ENCODE data around the gene PDE4D.

PDE4D gene

DNA sequence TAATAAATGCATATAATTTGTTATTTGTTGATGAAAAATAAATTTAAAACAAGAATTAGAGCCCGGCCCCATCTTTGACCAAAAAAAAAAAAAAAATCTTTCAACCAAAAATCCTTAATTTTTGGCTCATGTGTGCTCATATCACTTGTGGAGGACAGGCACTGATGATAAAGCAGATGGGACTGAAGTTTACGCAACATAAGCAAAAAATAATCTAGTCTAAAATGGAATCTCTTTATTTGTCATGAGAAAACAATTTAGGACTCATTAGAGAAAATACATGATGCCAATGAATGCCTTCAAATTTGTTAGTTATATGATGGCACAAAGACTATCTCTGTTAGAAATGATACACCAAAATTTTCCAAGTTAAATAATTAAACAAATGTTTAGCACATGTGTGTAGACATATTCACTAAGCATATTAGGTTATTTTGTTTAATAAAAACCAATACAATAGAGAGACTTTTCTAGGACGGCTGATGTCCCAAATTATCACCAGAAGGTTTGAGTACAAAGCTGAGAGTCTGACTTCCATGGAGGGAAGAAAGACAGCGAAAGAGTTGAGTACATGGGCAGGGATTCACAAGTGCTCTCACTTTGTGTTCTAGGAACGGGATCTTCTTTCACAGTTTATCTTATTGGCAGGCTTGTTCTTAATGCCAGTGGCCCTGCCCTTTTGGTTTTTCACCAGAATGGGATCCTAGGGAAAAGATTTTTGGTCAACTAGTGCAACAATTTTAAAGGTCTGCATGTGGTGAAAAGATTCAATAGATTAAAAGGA lies 689.2 kb downstream of the PDE4D start:
- no peak for DNase-seq (ENCODE audit: low read depth)

DNA sequence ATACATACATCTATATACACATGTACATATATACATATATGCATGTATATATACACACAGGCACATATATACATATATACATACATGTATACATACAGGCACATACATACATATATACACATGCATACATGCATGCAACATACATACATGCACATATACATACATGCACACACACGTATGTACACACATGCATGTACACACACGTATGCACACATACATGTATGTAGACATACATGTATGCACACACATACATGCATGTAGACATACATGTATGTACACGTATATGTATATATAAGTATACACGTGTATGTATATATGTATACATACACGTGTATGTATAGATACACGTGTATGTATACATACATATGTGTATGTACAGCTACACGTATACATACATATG lies 693.7 kb downstream of the PDE4D start:
- no peak for DNase-seq (ENCODE audit: low read depth)

DNA sequence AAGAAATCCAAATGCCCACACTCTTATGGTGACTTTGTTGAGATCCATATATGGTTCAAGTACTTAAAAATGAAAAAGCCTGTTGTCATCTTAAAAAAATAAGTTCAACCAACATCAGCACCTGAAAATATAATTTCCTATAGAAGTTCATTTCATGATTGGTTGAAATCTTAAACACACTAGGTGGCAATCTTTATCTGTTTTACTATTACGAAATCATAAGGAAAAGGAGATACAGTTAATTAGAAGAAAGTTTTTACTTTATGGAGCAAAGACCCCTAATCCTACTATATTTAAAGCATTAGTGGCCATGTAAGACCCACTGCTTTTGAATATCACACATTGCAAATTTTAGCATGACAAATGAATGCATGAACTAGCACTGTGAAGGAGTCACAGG lies 694.7 kb downstream of the PDE4D start:
- no peak for DNase-seq (ENCODE audit: low read depth)

DNA sequence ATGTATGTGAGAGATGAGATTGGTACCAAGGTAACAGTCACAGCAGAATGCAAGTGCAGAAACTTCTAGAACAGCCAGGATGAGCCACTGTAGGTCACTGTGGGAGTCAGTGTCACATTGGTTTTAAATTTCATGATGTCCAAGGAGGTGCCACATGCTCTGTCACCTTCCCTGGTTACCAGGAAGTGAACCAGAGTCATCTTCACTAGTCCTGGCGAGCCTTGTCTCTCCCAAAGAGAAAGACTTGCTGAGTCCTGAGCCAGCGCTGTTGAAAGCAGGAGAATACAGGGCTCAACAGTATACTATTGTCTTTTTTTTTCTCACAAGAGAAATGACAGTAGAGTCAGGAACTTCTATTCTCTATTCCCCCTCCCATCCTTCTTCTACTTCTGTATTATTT lies 695.2 kb downstream of the PDE4D start:
- DNase-seq (ENCODE audit: low read depth): no peak

DNA sequence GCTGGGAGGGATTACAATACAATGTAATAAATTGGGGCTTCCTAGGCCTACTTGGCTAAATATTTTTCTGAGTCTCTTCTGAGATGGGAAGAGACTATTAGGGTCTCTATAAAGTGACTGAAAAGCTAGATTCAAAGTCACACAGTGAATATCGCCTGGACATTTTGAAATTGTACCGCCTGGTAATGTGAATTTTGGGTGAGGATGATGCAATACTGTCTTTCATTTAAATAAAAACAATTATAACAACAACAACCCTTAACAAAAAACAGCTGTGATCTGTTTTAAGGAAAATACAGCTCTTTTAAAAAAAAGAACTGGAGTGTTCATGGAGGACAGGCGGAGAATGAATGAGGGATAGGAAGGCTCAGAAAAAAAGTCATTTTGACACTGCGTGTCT lies 695.6 kb downstream of the PDE4D start:
- no peak for DNase-seq (ENCODE audit: low read depth)

DNA sequence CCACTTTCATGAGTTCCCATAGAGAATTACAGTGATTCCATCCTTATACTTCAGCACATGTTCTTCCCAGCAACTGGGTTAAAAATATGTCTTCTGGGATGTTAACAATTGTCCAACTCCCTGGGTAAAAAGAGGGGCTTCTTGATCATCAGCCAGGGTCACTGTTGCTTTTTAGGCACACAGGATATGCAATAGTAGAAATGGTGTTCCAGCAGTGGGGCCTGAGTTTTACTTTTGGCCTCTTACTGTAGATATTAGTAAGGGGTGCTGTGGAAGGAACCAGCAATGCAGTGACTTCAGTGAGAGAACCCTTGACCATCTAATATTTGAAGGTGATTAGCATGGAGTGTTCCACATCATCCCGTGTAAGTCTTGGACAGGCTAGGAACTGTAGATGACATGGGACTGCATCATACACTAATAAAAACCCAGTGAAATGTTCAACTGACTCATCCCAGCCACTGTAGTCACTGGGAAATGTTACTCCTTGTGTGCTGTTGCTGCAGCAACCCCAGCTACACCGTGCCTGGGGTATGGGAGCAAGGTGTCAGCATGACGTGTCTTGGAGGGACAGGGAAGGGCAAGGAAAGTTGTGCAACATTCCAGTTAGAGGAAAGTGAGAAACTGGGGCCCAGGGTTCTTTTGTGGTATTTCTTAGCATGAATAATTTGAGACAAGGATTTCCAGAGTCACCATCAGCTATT lies 699.8 kb downstream of the PDE4D start:
- no peak for DNase-seq (ENCODE audit: low read depth)

DNA sequence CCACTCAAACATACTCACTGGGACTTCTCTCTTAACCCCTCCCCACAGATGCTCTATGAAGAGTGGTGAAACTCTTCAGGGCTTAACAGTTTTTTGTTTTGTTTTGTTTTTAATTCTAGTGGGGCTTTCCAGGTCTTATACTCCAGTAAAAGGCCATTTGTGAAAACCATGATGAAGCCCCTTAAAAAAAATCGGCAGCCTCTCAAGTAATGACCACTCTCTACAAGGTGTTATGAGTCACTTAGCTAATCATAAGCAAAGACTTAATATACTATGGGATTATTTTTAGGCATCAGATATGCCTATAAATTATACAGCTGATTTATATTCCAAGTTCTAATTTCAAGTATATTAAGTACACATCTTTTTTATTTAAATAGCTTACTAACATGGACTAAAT lies 702.8 kb downstream of the PDE4D start:
- no peak for DNase-seq (ENCODE audit: low read depth)

DNA sequence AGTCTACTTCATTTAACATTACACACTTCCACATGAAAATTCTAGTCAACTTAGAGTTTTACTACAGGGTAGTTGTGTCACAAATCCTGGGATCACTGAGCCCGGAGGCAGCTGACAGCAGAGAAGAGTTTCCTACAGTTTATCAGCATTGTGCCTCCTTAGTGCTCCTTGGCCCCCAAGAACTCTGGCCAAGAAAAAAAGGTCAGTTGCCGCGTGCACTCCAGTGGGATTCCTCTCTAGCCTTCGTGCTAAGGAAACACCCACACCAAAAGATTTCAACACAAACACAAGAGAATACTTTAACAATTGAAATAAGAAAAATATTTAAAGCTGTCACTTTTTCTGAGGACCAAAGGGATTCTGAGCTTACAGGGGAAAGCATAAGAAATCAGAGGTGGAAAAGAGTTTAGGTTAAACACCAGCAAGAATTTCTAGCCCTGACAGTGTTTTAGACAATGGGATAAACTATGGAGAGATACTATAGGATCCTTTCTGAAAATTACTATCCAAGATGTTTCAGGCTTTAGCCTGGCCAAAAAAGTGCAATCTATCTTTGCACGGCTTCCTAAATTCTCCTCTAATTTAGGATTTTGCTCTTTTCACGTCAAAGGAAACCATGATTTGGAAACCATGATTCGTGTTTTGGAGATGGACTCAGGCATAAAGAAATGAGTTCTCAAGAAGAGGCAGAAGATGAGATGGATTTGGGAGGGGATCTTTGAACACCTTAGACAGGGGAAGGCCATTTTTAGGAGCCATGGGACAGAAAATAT lies 703.9 kb downstream of the PDE4D start:
- no peak for DNase-seq (ENCODE audit: low read depth)

DNA sequence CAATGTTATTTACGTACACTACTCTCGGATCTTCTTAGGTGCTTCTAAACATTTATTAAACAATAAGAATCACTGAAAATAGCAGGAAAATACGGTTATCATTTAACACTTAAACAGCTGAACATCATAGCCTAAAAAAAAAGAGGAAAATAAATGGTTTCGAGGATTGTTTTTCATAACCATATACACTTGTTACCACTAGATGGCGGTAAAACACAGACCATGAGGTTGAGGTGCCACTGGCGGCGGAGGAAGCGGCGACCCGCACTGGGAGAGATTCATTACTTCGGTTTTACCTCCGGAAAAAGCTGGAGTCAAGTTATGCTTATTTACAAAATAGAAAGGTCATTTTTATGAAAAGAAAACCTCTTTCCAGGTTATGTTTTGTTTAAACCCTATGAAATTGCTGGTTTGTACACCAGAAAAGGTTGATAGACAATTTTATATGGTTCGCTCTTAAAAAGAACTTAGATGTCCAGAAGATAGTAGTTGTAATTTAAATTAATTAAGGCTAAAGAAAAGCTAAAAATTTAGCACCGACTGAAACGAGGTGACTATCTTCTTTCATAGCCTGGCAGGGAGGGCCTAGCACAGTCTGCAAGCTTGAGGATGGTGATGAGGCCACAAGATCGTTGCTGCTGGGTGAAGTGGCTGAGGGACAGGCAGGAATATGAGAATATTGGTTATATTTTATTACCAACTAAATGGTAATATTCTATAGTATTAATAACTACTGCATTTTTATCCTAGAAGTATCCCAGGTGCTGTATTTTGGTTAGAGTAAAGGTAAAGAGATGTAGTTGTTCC lies 704.9 kb downstream of the PDE4D start:
- DNase-seq (ENCODE audit: low read depth): peak; percentile 19

DNA sequence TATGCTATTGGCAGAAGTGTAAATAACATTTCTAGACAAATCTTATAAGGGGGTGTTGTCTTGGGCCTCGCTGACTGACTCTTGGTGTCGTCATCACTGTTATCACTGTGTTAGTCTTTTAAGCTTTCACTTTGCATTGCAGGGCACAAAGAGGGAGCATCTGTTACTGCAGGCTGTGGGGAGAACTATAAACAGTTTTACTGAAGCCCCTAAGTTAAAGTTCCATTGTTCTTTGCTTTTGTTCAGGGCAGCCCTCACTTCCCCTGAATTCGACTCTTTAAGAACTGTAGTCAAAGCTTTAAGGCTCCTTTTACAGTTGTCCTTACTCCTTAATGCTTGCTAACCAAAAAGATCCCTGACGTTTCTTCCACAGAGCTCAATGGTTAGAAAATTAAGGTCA lies 705.7 kb downstream of the PDE4D start:
- no peak for DNase-seq (ENCODE audit: low read depth)

DNA sequence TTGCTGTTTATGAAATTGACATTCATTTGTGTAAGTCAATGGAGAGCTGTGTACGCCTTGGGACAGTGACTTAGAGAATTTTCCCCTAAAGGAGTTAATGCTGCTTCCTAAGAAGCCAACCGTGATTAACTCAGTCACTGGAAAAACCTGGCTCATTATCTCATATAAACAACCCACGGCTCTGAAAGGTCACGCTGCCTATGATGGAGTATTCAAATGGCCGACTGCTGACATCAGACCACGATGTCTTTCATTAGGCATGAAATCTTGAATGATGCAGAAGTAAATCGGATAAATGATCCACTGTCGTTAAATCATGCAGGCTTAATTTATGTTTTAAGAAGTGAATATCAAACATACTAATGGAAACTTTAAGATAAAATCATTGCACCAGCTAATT lies 706.9 kb downstream of the PDE4D start:
- DNase-seq (ENCODE audit: low read depth): no peak

DNA sequence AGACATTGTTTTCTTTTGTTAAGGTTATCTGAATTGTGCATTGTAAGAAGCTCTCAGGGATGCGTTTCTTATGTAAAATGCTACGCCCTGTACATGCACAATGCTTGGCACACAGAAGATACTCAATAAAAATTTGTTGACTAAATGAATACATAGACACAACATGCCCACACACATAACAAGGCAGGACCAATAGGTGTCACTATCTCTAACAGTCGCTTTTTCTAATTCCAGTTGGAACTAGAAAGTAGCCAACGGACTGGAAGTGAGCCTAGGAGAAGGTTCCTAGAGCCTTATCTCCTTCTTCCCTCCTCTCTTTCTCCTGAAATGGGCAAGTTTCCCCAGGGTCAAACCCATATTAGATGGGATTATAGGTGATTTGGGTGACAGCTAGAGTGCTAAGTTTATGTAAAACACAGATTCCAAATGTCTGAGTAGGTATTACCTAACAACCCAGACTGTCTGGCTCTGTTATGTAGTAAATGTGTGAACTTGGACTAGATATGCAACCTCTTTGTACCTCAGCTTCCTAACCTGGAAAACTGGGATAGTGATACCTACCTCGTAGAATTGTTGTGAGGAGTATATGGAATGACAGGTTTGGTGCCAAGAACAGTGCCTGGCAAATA lies 707.7 kb downstream of the PDE4D start:
- DNase-seq (ENCODE audit: low read depth): no peak

DNA sequence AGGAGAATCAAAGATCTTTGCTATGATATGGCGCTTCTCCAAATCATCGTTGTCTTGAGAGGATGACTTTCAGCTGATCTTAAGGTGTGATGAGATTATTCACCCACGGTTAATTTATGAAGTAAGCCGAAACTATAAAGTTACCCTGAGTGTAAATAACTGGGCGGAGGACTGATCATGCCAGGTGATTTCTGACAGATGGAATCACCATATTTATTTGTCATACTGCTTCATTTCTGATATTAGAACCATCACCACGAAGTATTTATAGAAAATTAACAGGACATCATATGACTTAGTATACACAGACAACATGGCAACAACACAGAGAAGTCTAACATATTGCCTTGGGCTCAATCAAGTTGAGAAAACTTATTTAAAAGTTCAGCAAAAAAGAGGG lies 708.8 kb downstream of the PDE4D start:
- no peak for DNase-seq (ENCODE audit: low read depth)

DNA sequence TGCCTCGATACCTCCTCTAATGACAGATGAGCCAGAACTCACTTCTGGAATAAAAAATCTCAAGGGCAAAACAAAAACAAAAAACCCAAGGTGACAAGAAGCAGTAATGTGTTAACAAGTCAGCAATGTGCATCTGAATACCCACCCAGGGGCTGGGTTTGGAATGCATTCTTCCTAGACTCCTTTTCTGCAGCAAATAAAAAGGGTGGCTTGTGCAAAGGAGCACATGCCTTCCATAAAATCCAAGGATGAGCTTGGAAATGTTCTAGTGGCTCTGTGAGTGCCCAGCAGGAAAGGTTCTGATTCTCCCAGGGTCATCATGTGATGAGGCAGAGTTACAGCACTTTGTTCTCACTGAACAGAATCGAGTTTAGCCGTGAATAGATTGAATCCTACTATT lies 710.8 kb downstream of the PDE4D start:
- no peak for DNase-seq (ENCODE audit: low read depth)

DNA sequence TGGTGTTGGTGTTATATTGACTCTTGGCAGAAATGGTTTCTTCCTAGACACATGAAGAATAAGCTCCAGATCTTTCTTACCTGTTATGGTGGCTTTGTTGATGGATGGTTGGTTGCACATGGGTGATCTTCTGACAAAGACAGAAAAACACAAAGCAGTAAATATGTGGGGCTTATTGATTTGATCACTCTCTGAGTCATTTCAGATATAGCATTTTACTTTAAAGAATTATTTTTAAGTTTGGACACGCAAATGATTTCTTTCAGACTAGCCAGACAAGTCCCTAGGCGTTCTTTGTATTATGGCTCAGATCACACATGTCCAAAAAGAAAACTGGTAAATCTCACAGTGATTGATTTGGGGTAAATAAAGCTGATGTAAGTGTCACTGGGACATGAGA lies 713.0 kb downstream of the PDE4D start:
- DNase-seq (ENCODE audit: low read depth): no peak

DNA sequence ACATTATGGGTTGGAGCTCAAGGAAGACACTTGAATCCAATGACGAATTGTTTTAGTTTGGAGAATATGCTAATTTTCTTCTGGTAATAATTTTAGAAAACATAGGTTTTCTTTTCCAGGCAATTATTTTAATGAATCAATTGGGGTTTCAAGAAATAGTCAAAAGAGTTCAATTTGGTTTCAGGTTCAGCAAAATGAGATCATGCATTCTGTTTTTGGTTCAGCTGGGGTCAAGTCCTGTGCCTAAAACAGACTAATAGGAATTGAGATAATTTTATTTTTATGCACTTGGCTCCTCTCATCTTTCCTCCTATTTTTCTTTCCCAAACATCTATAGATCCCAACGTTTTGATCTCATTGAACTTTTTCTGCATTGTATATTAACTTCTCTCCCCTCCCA lies 713.8 kb downstream of the PDE4D start:
- DNase-seq (ENCODE audit: low read depth): no peak

DNA sequence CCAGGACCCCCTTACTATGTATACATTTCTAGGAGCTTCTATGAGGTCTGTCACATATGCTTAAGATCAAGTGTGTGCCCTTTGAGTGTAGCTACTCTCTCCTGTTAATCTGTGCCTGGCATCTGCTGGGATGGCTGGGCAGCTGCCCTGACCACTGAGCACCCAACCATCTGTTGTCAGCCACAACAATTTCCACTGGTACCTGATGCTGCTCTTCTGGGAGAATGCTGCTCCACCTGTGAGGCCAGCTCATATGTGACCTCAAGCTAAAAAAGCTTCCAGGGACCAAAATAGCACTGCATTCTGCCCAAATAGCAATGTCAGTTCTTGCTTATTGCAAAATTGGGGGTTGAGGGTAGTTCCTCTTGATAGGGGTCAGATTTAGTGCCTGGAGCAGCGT lies 715.0 kb downstream of the PDE4D start:
- DNase-seq (ENCODE audit: low read depth): no peak

DNA sequence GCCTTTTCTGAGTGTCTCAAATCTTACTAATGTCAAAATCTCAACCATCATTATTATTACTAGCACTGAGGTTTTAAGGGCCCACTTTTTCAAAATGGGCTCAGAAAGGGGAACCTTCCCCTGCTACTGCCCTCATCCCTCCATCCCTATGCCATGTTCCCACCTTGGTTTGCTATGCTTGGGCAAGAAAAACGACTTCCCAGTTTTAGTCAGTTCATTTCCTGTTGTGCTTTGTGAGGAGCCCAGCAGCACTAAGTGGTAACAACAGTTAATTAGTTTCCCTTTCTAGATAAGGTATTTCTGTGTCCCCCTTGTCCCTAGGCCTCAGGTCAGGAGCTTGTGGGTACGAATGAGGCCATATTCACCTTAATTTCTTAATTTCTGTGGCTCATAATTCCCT lies 715.5 kb downstream of the PDE4D start:
- DNase-seq (ENCODE audit: low read depth): no peak

DNA sequence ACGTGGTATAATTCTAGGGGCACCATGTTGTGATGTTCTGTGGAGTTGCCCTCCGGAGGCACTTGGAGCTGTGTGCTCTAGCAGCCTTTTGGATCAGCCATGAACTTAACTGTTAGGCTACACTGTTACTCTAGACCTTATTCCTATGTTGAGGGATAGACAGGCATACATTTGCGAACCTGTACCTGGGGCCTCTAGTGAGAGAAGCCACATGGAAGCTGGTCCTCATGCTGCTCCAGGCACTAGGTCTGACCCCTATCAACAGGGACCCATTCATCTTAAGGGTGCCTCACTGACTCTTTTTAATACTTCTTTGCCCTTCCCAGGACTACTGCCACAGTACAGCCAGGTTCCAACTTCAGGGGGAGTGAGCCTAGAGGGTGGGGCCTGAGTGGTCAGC lies 715.9 kb downstream of the PDE4D start:
- DNase-seq (ENCODE audit: low read depth): no peak

DNA sequence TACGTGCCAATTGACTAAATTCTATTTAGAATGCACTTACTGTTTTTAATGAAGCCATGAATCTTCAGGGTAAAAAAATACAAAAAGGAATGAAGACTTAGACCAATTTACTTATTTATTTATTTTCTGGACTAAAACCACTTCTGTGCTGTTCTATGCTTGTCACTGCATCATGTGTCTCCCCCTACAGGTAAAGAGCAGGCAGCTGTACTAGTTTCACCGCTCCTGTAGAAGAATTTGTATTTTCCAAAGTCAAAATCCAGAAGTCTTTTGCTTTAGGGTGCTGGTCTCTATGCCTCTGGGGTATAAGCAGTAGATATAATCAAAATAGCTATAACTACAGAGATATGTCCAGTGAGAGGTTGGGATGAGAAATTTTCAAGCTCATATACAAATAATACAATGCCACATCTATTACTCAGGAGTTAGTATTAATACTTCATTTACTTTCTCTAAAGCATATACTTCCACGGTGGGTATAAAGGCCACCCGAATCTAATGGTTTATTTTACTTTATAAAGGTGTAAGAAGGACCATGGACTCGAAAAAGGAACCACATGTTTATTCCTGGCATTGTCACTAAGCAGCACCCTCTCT lies 719.2 kb downstream of the PDE4D start:
- peak; percentile 8 for DNase-seq (ENCODE audit: low read depth)

DNA sequence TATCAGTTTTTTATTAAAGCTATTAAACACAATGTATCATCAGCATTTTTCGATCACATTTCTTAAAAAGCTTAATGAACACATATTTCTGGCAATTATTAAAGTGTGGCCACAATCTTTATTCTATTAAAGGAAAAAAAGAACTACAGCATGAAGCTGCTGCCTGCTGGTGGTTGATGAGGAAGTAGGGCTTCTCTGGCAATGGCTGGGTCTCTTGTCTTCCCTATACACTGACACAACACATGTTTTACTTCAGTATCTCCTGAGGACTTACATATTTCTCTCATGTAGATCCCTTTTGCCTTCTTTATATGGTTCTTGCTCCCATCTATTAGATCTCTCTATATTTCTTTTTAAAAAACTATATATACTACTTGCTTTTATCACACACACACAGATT lies 719.9 kb downstream of the PDE4D start:
- no peak for DNase-seq (ENCODE audit: low read depth)
